Activated T-cell treated with anti-CD3 and anti-CD28 coated beads, Interleukin-2, amount 50 U/mL, for 24 hours (primary cell): ENCODE measurements around the gene GOLPH3.
"Not testable (repeated sequence)": the region's sequence is repeated elsewhere in the genome, so short reads cannot be mapped to it uniquely, and the experiment has no call there.

Experiments
- DNase-seq: peaks from one replicate; pipeline ENCODE4 v3.0.0-alpha.2; 2020
- H3K27ac Mint-ChIP-seq: 2 replicates; pipeline ENCODE4 v1.8.0; 2020; ENCODE audit warnings: mild to moderate bottlenecking, mixed read lengths
- H3K27me3 Mint-ChIP-seq: 2 replicates; pipeline ENCODE4 v1.8.0; 2020; ENCODE audit warnings: mixed read lengths
- H3K36me3 Mint-ChIP-seq: 2 replicates; pipeline ENCODE4 v1.8.0; 2020; ENCODE audit warnings: low read depth, mixed read lengths
- H3K4me1 Mint-ChIP-seq: 2 replicates; pipeline ENCODE4 v1.8.0; 2020; ENCODE audit warnings: low read depth, mixed read lengths
- H3K4me3 Mint-ChIP-seq: 2 replicates; pipeline ENCODE4 v1.8.0; 2020; ENCODE audit warnings: mild to moderate bottlenecking, moderate library complexity, mixed read lengths
- H3K9me3 Mint-ChIP-seq: 2 replicates; pipeline ENCODE4 v1.8.0; 2020; ENCODE audit warnings: mixed read lengths

GOLPH3 gene

DNA sequence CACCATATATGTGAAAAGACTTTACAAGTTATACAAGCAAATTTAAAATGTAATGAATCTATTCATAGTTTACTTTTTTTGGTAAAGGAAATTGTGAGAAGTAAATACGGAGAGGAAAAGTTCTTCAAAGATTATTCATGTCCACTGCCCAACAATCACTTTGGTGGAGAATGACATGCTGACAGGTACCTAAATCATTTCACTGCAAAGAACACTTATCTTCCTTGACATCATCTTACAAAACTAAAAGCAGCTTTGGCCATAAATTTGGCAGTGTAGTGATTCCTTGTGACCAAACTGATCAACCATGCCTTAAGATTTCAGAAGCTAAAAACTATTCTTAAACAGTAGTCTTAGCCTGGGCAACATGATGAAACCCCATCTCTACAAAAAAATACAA is 42.5 kb downstream of the GOLPH3 start:
- Mint-ChIP-seq H3K4me3 (no peak overlapping the region), H3K27me3 (no peaks in the 10 kb centered on the region), H3K36me3 (peaks cover 84% of the 10 kb centered on the region), H3K9me3 (no peaks in the 10 kb centered on the region), H3K4me1 (peaks cover 53% of the 10 kb centered on the region), H3K27ac (peak overlapping the region; percentile 57)
- no peak for DNase-seq

DNA sequence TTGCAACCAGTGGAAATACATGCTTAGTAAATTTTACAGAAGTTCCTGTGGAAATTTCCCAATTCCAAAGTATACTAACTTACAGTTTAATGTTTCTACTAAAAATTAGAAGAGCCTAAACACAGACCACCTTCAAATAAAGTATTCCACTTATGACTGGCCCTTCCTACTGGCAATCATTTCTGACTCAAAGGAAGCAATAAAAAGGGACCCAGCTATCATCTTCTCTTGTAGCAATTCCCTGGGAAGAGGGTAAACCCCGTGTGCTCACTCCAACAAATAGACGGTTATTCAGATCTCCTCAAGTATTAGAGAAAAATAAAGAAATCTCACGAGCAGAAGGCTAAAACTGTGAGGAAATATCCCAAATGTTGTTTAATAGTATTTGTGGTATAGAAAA is 43.3 kb downstream of the GOLPH3 start:
- Mint-ChIP-seq H3K27ac (no peak overlapping the region), H3K9me3 (no peaks in the 10 kb centered on the region), H3K4me1 (peaks cover 61% of the 10 kb centered on the region), H3K4me3 (no peak overlapping the region), H3K27me3 (no peaks in the 10 kb centered on the region), H3K36me3 (peaks cover 84% of the 10 kb centered on the region)
- DNase-seq = no peak

DNA sequence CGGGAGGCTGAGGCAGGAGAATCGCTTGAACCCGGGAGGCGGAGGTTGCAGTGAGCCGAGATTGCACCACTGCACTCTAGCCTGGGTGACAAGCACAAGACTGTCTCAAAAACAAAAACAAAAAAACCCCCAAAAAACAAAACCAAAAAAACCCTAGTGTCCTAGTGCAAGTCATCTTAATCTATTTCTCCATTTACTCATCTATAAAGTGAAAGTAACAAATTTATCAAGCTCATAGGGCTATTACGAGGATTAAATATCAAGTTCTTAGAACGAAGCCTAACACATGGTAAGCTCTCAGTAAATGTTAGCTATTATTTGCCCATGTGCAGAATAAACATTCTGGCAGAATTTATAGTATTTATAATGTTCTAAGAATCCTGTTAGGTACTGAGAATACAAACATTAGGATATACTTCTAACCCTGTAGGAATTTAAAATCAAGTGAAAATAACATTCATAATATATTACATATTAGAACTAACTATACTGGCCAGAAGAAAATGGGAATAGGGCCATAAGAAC is 45.0 kb downstream of the GOLPH3 start:
- H3K4me1 Mint-ChIP-seq = peaks cover 61% of the 10 kb centered on the region
- H3K36me3 Mint-ChIP-seq = peaks cover 87% of the 10 kb centered on the region
- H3K4me3 Mint-ChIP-seq = no peak overlapping the region

DNA sequence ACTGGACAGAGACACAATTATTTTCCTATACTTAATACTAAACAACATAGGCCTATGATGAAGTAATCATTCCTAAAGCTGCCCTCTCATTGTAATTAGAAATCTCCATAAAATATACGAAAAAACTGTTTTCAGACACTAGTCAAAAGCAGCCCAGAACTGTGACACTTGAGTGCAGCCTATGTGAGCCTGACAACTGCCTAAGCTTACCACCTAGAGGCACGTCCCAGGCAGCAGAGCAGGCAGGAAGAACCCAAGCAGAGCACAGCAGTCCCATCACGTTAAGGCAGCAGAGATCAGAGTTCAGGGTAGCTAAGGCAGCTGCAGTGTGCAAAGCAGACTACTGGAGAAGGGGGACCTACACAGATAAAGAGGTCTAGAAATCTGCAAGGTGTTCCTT is 46.4 kb downstream of the GOLPH3 start:
- H3K4me1 Mint-ChIP-seq = peaks cover 65% of the 10 kb centered on the region
- DNase-seq = no peak
- no peaks in the 10 kb centered on the region for H3K27me3 Mint-ChIP-seq
- no peak overlapping the region for H3K4me3 Mint-ChIP-seq
- H3K27ac Mint-ChIP-seq = peak overlapping the region; percentile 53
- H3K9me3 Mint-ChIP-seq = no peaks in the 10 kb centered on the region
- peaks cover 89% of the 10 kb centered on the region for H3K36me3 Mint-ChIP-seq

More for the DNA sequence above, 45.0 kb downstream of the GOLPH3 start:
- no peaks in the 10 kb centered on the region for H3K9me3 Mint-ChIP-seq
- no peaks in the 10 kb centered on the region for H3K27me3 Mint-ChIP-seq
- DNase-seq = no peak
- H3K27ac Mint-ChIP-seq = peak overlapping the region; percentile 79

DNA sequence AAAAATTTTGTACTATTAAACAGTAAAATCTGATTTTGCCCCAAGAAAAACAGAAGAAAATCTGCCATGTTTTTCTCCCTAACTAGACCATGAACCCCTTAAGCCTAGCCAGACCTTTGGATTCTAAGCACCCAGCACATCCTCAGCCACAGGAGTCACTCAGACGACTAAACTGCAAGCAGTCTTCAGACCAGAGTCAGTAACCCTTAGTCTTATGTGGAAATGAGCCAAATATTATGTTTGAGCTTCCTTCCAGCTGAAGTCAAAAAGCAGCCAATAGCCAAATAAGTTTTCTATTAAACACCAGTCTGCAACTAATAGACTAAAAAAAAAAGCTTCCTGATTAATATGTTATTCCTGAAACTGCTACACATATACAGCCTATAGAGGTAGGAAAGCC is 47.4 kb downstream of the GOLPH3 start:
- peak overlapping the region; percentile 55 for H3K27ac Mint-ChIP-seq
- peaks cover 93% of the 10 kb centered on the region for H3K36me3 Mint-ChIP-seq

DNA sequence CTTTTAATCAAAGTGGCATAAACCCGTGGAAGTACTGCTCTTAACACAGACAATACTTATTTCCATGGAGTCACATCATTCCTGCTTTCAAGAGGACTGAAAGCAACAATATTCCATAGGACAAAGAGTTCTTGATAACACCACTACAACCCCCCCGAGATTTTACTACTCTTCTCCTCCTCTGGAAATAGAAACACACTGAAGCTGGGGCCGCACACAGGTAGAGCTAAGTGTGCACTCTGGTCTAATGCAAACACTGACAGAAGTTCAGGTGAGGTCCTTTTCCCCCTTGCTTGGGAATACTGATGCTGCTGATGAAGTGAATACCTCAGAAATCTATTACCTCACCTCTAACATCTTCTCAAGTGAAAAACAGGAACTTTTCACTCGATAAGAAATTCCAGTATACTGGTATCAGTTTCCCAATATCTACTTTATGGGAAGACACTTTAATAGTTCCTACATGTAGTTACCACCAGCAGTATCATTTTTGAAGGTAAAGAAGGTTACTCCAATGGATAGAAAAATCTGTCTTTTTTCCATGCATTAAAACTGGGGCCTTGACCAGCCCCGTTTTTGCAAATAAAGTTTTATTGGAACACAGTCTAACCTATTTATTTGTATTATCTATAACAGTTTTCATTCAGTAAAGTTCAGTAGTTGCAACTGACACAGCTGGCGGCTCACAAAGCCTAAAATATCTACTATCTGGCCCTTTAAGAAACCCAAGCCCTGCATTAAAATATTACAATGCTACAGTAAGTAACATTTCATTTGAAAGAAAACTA is 50.0 kb downstream of the GOLPH3 start:
- peaks cover 62% of the 10 kb centered on the region for H3K4me1 Mint-ChIP-seq
- peaks cover 91% of the 10 kb centered on the region for H3K36me3 Mint-ChIP-seq
- H3K4me3 Mint-ChIP-seq = no peak overlapping the region
- DNase-seq = no peak
- no peaks in the 10 kb centered on the region for H3K27me3 Mint-ChIP-seq
- H3K27ac Mint-ChIP-seq = peak overlapping the region; percentile 5
- no peaks in the 10 kb centered on the region for H3K9me3 Mint-ChIP-seq

More for the DNA sequence above, 47.4 kb downstream of the GOLPH3 start:
- peaks cover 71% of the 10 kb centered on the region for H3K4me1 Mint-ChIP-seq
- no peak for DNase-seq
- H3K27me3 Mint-ChIP-seq = no peaks in the 10 kb centered on the region
- no peak overlapping the region for H3K4me3 Mint-ChIP-seq
- H3K9me3 Mint-ChIP-seq = no peaks in the 10 kb centered on the region

DNA sequence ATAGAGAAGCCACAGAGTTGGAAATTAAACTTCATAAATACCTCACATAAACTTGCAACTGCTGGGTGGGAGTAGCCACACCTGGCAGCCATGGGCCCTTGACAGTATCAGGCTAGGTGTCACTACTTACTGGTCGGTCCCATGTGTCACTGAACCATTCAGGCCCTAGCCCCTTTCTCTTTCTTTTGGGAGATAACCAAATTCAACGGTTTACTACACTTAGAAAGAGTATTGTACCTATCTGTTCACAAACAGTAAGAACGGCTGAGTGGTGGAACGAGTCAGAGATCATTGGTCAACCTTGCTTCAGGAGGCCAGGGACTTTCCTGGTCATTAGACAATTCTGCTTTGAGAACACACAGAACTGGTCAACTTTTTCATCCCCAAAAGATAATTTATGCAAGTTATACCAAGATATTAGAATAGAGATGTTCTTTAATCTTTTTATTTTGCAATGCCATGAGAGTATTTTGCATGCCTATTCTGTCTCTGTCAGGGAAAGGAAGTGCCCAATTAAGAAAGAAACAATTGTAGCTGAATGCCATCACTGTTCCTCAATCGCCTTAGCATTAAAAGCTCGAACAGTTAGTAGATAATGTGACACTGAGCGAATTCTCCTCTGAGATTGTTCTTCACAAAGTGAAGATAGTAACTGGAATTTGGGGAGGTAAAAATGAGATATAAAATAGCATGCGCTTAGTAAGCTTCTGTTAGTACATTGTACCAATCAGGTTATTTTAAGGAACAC is 50.9 kb downstream of the GOLPH3 start:
- Mint-ChIP-seq H3K36me3 (peaks cover 92% of the 10 kb centered on the region), H3K27ac (peak overlapping the region; percentile 30), H3K4me1 (peaks cover 61% of the 10 kb centered on the region), H3K4me3 (no peak overlapping the region), H3K27me3 (no peaks in the 10 kb centered on the region), H3K9me3 (no peaks in the 10 kb centered on the region)
- no peak for DNase-seq

DNA sequence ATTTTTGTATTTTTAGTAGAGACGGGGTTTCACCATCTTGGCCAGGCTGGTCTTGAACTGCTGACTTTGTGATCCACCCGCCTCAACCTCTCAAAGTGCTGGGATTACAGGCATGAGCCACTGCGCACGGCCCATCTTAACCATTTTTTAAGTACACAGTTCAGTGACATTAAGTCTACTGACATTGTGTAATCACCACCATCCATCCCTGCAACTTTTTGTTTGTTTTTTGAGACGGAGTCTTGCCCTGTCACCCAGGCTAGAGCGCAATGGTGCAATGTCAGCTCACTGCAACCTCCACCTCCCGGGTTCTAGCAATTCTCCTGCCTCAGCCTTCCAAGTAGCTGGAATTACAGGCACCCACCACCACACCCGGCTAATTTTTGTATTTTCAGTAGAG is 55.2 kb downstream of the GOLPH3 start:
- DNase-seq, H3K27me3 Mint-ChIP-seq, H3K4me3 Mint-ChIP-seq, H3K9me3 Mint-ChIP-seq: not testable (repeated sequence)
- H3K27ac Mint-ChIP-seq = peak overlapping the region; percentile 77
- peaks cover 91% of the 10 kb centered on the region for H3K36me3 Mint-ChIP-seq
- H3K4me1 Mint-ChIP-seq = peaks cover 70% of the 10 kb centered on the region

DNA sequence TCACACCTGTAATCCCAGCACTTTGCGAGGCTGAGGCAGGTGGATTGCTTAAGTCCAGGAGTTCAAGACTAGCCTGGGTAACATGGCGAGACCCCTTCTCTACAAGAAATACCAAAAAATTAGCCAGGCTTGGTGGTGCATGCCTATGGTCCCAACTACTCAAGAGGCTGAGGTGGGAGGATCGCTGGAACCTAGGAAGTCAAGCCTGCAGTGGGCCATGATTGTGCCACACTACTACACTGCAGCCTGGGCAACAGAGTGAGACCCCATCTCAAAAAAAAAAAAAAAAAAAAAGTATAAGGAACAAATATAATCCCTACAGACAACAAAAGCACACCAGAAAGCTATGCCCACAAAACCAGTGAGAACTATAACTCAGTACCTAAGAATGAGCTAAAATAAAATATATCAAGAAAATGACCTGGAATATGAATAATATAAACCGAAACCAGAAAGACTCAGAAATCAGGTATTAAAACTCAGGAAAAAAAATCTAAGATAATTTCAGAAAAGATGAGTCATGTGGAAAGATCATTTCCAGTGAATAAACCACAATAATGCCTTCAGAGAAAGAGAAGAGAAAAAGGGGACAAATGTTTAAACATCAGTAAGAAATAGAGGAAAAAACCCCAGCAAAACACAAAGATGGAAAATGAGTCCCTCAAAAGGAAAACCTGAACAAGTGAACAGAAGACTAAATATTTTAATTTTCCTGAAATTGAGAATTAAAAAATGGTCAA is 57.4 kb downstream of the GOLPH3 start:
- H3K9me3 Mint-ChIP-seq = no peaks in the 10 kb centered on the region
- no peaks in the 10 kb centered on the region for H3K27me3 Mint-ChIP-seq
- H3K4me3 Mint-ChIP-seq = peak overlapping the region; percentile 42
- H3K36me3 Mint-ChIP-seq = peaks cover 88% of the 10 kb centered on the region
- H3K4me1 Mint-ChIP-seq = peaks cover 51% of the 10 kb centered on the region
- H3K27ac Mint-ChIP-seq = peak overlapping the region; percentile 92
- no peak for DNase-seq

DNA sequence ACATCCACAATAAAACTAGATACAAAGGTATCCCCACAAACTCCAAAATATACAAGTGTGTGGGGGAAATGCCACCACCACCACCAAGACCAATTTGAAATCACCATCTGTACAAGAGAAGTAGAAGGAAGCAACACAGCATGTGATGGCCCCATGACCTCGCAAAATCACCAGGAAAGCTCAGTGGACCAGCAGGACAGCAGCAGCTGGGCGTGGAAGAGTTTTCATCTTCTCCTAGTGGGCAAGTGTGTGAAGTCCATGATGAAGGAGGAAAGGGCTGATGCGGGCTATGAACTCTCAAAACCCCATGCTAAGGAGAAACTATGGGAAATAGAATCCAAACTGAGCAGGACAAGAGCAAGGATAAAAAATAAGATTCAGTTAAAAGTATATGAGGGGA is 58.1 kb downstream of the GOLPH3 start:
- no peak for DNase-seq
- peak overlapping the region; percentile 92 for H3K27ac Mint-ChIP-seq
- H3K9me3 Mint-ChIP-seq = no peaks in the 10 kb centered on the region
- H3K27me3 Mint-ChIP-seq = no peaks in the 10 kb centered on the region
- peaks cover 51% of the 10 kb centered on the region for H3K4me1 Mint-ChIP-seq
- no peak overlapping the region for H3K4me3 Mint-ChIP-seq
- H3K36me3 Mint-ChIP-seq = peaks cover 89% of the 10 kb centered on the region

DNA sequence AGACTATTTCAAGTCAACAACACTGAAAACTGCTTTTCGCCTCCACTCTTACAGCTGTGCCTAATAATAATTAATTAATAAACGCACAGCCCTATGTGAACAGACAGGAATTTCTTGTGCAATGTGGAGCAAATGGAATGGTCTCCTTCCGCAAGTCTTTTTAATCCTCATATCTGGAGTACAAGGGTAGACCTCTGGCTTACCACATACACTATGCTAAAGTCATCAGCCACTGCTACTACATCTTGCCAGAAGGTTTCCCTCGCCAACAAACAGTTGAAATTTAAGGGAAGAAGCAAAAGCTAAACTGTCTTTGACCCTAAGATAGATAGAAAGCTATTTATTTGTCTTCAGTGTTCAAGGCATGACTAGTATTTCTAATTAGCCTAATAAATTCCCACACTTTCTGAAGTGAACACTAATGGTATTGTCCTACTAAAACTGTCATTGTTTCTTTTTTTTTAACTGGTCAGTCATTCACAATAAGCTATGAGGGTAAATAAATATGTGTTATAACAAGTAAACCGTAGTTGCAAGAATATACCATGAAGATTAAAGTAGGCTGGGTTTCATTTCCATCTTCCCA is 63.9 kb downstream of the GOLPH3 start:
- no peak overlapping the region for H3K4me3 Mint-ChIP-seq
- no peak overlapping the region for H3K27ac Mint-ChIP-seq
- no peak for DNase-seq
- H3K9me3 Mint-ChIP-seq = no peaks in the 10 kb centered on the region
- H3K27me3 Mint-ChIP-seq = no peaks in the 10 kb centered on the region
- H3K4me1 Mint-ChIP-seq = peaks cover 14% of the 10 kb centered on the region
- H3K36me3 Mint-ChIP-seq = peaks cover 89% of the 10 kb centered on the region

DNA sequence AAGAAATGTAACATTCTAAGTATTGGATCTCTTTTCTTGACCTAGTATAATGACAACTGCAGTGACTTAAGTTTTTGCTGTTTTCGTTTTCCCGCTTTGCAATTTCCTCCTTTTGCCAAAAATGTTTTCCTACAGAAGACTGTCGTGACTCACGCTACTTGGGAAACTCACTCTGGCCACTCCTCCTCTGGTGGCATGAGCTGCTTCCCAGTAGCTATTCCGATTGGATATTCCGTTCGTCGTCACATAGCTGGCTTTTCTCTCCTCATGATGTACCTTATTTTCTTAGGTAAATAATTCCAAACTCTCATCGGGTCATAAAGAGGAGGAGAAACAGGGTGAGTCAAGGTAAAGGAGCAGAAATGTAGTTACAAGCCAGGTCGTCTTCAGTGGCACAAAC is 64.9 kb downstream of the GOLPH3 start:
- Mint-ChIP-seq H3K4me1 (peaks cover 12% of the 10 kb centered on the region), H3K27me3 (no peaks in the 10 kb centered on the region), H3K9me3 (no peaks in the 10 kb centered on the region), H3K36me3 (peaks cover 84% of the 10 kb centered on the region), H3K4me3 (no peak overlapping the region), H3K27ac (no peak overlapping the region)
- DNase-seq = no peak

DNA sequence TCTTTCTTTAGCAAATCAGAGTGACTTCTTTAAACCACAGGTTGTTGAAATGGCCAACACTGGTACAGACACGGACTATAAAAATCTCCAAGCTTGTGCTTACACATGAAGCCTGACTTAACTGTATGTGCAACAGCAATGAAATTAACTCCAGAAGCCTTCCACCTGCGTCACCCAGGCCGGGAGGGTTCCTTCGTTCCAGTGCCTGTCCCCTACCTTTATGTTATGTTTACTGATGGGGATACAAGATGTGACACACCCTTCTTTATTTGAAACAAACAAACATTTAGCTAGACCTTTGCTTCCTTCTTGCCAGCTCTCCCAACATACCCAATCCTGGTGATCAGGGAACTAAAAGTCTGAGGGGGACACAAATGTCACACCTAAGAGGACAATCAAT is 66.0 kb downstream of the GOLPH3 start:
- DNase-seq = no peak
- no peaks in the 10 kb centered on the region for H3K27me3 Mint-ChIP-seq
- peaks cover 83% of the 10 kb centered on the region for H3K36me3 Mint-ChIP-seq

DNA sequence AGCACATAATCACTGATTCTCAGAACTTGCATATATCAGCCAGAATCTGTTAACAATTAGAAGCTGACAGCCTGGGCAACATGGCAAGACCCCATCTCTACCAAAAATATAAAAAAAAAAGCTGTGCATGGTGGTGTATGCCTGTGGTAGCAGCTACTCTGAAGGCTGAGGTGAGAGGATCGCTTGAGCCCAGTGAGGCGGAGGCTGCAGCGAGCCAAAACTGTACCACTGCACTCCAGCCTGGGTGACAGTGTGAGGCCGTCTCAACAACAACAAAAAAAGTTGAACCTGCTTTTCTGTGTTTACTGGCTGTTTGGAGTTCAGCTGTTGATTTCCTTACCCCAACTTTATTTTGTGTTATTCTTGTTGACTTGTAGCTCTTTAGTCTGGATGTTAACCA is 66.8 kb downstream of the GOLPH3 start:
- H3K27ac Mint-ChIP-seq = peak overlapping the region; percentile 53

More for the DNA sequence above, 66.0 kb downstream of the GOLPH3 start:
- Mint-ChIP-seq H3K27ac (peak overlapping the region; percentile 20), H3K4me3 (no peak overlapping the region), H3K4me1 (peaks cover 12% of the 10 kb centered on the region), H3K9me3 (no peaks in the 10 kb centered on the region)

More for the DNA sequence above, 66.8 kb downstream of the GOLPH3 start:
- Mint-ChIP-seq H3K27me3 (no peaks in the 10 kb centered on the region), H3K4me3 (no peak overlapping the region), H3K4me1 (peaks cover 10% of the 10 kb centered on the region), H3K9me3 (no peaks in the 10 kb centered on the region), H3K36me3 (peaks cover 84% of the 10 kb centered on the region)
- no peak for DNase-seq
